Testis (tissue), 2 donors: ENCODE data around the gene CPNE6.
"Not testable (repeated sequence)": the region's sequence is repeated elsewhere in the genome, so short reads cannot be mapped to it uniquely, and the experiment has no call there.

Source experiments
- POLR2A ChIP-seq: fragments of 450-650 bp; IDR thresholded peaks from one replicate; pipeline ENCODE4 v1.6.1; 2017; ENCODE audit warnings: antibody characterized with exemption, mild to moderate bottlenecking, moderate library complexity
- TF ChIP-seq, protein P1 (sequence below), 3 experiments: fragments of 450-650 bp in 2 of 3; fragments of 200-600 bp in 1 of 3; sonication (generic) in 1 of 3; IDR thresholded peaks; one replicate each; pipeline ENCODE4 v1.5.1; 2016 to 2019; ENCODE audit warnings: antibody characterized with exemption in 3 of 3, mild to moderate bottlenecking in 2 of 3, moderate library complexity in 1 of 3

DNA sequence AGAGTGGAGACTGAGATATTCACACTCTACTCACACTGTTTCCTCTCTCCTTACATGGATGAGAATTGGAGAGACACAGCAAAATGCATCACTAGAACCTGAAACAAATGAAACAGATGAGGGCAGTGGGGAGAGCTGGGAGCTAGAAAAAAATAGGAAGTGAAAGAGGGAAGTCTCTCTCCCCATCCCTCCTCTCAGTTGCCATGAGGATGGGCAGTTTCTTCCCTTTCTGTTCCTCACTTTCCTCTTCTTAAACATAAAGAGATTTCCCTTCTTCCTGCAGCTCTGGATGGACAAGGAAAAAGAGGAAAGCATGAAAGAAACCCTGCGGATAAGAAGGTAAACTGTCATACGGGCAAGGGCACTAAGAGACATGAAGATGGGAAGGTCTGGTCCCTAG, 22.4 kb upstream of the CPNE6 start:
- not testable (repeated sequence) for TF ChIP-seq POLR2A
- TF ChIP-seq, protein P1, sequence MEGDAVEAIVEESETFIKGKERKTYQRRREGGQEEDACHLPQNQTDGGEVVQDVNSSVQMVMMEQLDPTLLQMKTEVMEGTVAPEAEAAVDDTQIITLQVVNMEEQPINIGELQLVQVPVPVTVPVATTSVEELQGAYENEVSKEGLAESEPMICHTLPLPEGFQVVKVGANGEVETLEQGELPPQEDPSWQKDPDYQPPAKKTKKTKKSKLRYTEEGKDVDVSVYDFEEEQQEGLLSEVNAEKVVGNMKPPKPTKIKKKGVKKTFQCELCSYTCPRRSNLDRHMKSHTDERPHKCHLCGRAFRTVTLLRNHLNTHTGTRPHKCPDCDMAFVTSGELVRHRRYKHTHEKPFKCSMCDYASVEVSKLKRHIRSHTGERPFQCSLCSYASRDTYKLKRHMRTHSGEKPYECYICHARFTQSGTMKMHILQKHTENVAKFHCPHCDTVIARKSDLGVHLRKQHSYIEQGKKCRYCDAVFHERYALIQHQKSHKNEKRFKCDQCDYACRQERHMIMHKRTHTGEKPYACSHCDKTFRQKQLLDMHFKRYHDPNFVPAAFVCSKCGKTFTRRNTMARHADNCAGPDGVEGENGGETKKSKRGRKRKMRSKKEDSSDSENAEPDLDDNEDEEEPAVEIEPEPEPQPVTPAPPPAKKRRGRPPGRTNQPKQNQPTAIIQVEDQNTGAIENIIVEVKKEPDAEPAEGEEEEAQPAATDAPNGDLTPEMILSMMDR (IDR thresholded peaks at IDR 0.05) = not testable (repeated sequence)
